Keratinocyte (primary cell): ENCODE measurements around the gene TMEM138.

Source experiments
- CTCF ChIP-seq, 3 experiments: IDR thresholded peaks in 1 of 3; conservative IDR thresholded peaks in 1 of 3; optimal IDR thresholded peaks in 1 of 3; 2 replicates in 2 of 3; 3 replicates in 1 of 3; pipeline versions ENCODE3 to v1.5.1; 2011; ENCODE audit warnings: low read length in 3 of 3, mild to moderate bottlenecking in 3 of 3, moderate library complexity in 2 of 3, control low read depth in 1 of 3, inconsistent platforms in 1 of 3; ENCODE audit not compliant: insufficient read depth in 2 of 3; ENCODE audit errors: extremely low read depth in 1 of 3
- EZH2 ChIP-seq: IDR thresholded peaks from one replicate; pipeline ENCODE4 v1.6.1; 2012; ENCODE audit warnings: inconsistent platforms, mild to moderate bottlenecking, low read length, moderate library complexity

- no peak for TF ChIP-seq EZH2
- no peak for TF ChIP-seq CTCF (optimal IDR thresholded peaks at IDR 0.05 in 1 of 3, IDR thresholded peaks at IDR 0.05 in 1 of 3, conservative IDR thresholded peaks at IDR 0.05 in 1 of 3; ENCODE audit: extremely low read depth in 1 of 3, insufficient read depth in 2 of 3, low read length in 3 of 3)
Measured at GRCh38 chr11:61354208-61354607, 8.0 kb upstream of the TMEM138 start.
